NCI-H146 treated with DMSO at 0.1 percent for 48 hours (cell line): ENCODE results near the gene GCNT1.
"Not testable (repeated sequence)": the region's sequence is repeated elsewhere in the genome, so short reads cannot be mapped to it uniquely, and the experiment has no call there.

Experiments used
- DNase-seq: peaks from one replicate; lab custom pipeline; 2025; ENCODE audit not compliant: unreplicated experiment; lab: John Stamatoyannopoulos, UW

The GCNT1 gene

DNA sequence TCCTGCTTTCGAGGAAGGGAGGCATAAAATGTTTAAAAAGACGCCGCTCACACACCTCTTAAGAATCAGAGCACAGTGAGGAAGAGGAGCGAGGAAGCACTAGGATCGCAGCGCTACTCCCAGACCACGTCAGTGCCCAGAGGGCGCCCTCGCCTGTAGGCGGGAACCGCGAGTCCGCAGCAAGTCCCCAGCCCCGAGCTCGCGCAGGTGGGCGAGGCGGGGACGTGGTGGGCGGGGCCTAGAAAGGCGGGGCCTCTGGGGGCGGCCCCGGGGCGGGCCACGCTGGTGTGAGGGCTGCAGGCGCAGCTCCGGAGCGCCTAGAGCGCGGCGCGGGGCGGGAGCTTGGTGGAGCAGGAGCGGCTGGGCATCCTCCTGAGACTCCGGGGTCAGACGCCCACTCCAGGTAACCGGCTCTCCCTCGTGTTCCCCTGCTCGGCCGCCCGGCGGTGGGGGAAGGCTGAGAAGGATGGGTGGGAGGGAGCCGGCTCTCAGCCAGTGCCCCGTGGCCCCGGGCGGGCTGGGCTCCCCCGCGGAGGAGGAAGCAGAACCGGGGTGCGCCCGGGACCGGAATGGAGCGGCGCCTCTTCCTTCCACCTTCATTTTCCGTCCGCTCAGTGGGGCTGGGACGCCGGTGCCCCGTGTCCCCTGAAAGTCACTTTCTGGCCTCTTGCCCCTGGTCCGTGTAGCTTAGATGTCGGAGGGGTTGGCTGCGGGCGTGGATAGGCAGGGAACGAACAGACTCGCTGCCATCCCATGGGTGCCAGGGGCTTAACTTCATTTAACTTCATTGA lies at the start of gene GCNT1:
Gene GCNT1, plus strand, starts transcription at position 280 of the 791 bp plus-strand sequence. CDS start 43,200 bp downstream, outside the sequence.
- DNase-seq: peak; percentile 67

- no peak for DNase-seq
Observed at GRCh38 chr9:76412638-76413037, 46.3 kb upstream of the GCNT1 start.

DNA sequence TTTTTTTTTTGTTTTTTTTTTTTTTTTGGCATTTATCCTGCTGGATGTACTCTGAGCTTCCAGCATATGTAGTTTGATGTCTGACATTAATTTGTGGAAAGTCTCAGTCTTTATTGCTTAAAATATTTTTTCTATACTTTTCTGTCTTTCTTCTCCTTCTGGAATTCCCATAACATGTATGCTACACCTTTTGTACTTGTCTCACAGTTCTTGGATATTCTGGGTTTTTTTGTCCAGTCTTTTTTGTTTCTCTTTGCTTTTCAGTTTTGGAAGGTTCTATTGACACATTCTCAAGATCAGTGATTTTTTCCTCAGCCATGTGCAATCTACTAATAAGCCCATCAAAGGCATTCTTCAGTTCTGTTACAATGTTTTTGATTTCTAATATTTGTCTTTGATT lies 45.3 kb upstream of the GCNT1 start:
- no peak for DNase-seq

DNA sequence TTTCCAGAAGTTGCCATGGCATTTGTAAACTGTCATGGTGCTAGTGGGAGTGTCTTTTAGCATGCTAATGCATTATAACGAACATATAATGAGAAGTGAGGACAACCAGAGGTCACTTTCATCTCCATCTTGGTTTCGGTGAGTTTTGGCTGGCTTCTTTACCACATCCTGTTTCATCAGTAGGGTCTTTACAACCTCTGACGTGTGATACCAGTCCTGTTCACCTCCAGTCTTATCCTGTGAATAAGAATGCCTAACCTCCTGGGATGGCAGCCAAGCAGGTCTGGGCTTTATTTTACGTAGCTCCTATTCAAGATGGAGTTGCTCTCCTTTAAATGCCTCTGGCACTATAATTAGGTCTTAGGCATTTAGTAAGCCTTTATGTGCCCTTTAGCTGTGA lies 44.3 kb upstream of the GCNT1 start:
- no peak for DNase-seq

- no peak for DNase-seq
Observed at GRCh38 chr9:76415154-76415553, 43.8 kb upstream of the GCNT1 start.

DNA sequence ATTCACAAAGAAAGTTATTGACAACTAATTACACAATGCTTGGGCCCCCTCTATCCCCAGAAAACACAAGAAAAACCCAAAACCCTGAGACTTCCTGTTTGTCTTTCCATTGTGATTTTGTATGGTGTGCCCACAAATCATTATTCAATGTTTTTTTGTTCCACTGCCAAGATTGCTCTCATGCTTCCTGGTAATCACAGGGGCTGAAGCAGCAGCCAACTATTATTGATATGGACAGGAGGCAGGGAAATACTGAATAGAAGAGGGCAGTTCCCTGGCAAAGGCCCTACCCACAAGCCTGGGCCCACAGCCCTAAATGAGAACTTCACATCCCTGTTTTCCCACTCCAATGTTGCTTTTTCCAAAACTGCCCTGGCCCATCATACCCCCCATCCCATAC lies 43.3 kb upstream of the GCNT1 start:
- peak; percentile 26 for DNase-seq

- no peak for DNase-seq
Observed at GRCh38 chr9:76417394-76417793, 41.6 kb upstream of the GCNT1 start.

DNA sequence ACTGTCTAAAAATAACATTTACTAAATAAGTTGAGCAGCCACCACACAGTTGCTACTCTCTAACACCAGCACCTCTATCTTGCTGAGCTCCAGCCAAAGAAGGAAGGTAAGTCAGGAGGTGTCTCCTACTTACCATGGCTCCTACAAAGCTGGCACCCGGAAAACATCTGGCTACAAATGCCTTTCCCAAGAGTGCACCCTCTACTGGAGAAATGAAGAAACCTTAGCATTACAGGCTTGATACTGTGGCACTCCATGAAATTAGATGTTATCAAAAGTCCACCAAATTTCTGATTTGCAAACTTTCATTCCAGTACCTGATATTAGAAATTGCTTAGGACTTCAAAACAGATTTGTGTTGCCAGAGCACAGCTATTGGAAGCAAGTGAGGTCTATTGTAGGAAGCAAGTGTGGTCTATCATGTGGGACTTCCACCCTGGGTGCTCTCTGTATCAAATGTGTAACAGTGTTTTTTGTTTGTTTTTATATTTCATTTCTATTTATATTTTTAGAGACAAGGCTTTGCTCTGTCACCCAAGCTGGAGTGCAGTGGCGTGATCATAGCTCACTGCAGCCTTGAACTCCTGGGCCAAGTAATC lies 39.1 kb upstream of the GCNT1 start:
- DNase-seq: peak; percentile 3

DNA sequence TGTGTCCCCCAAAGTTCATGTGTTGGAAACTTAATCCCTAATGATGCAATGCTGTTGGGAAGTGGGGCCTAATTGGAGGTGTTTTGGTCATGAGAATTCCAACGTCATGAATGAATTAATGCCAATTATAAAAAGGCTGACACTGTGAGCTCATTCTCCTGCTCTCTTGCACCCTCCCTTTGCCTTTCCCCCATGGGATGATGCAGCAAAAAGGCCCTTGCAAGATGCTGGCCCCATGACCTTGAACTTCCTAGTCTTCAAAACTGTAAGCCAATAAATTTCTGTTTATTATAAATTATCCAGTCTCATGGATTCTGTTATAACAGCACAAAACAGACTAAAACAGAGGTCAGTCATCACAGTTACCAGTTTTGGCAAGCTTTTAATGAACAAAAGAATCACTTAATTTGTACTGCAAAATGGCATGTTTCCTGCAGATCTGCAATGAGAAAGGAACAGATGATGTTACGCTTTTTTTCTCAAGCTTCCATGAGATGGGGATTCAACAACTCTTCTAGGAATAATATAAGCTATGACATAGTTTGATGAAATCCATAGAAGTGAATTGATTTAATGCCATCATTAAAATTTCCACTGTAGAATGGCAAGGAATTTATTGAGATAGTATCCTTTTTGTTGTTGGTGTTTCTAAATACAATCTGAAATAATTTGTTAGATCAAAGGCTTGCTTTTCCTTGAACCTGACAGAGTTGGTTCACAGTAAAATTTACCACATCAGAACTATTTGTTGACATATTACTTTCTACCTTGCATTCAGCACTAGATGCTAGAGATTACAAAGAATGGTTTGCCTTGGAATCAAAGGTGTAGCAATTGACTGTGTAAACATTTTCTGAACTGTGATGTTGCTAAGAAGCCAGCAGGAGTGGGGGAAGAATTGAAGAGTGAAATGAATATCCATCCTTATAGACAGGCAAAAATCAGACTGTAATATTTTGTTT lies 35.5 kb upstream of the GCNT1 start:
- DNase-seq: no peak

- DNase-seq: no peak
Observed at GRCh38 chr9:76424491-76424890, 34.5 kb upstream of the GCNT1 start.

DNA sequence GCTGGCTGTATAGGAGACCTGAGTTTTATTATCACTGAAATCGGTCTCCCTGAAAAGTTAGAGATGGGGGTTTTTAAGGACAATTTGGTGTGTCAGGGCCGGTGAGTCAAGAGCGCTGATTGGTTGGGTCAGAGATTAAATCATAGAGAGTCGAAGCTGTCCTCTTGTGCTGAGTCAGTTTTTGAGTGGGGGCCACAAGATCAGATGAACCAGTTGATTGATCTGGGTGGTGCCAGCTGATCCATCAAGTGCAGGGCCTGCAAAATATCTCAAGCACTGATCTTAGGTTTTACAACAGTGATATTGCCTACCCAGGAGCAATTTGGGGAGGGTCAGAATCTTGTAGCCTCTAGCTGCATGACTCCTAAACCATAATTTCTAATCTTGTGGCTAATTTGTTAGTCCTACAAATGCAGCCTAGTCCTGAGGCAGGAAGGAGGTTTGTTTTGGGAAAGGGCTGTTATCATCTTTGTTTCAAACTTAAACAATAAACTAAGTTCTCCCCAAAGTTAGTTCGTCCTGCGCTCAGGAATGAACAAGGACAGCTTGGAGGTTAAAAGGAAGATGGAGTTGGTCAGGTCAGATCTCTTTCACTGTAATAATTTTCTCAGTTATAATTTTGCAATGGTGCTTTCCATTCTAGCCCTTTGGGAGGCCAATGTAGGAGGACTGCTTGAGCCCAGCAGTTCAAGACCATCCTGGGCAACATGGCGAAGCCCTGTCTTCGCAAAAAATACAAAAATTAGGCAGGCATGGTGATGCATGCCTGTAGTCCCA lies 33.1 kb upstream of the GCNT1 start:
- no peak for DNase-seq

- DNase-seq: no peak
Observed at GRCh38 chr9:76426807-76427419, 32.1 kb upstream of the GCNT1 start.

DNA sequence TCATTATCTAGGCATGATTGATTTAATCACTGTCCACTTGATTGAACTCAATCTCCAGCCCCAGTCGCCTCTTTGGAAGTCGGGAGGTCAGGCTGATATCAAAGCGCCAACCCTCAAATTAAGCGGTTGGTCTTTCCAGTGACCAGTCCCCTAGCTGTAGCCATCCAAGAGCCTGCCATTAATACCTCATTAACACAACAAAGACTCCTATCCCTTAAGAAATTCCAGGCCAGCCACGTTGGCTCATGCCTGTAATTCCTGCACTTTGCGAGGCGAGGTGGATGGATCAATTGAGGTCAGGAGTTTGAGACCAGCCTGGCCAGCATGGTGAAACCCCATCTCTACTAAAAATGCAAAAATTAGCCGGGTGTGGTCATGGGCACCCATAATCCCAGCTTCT lies 27.4 kb upstream of the GCNT1 start:
- no peak for DNase-seq

- DNase-seq: no peak
Observed at GRCh38 chr9:76433406-76433805, 25.6 kb upstream of the GCNT1 start.

- no peak for DNase-seq
Observed at GRCh38 chr9:76433836-76434235, 25.1 kb upstream of the GCNT1 start.

- DNase-seq: not testable (repeated sequence)
Observed at GRCh38 chr9:76434897-76435296, 24.1 kb upstream of the GCNT1 start.

- DNase-seq: not testable (repeated sequence)
Observed at GRCh38 chr9:76437017-76437699, 21.8 kb upstream of the GCNT1 start.

GRCh38 chr9:76438841-76439588 lies 20.0 kb upstream of the GCNT1 start:
- DNase-seq: no peak
